Bladder microvascular endothelial cell (primary cell): Measurements from ENCODE around the gene LHFPL4. TPM values are rescaled to one million over a fixed set of nuclear protein-coding genes. Genes with fewer than 3 reads are reported as not detected.

Experiments used
- total RNA-seq: library from RNA; depleted of rRNA; stranded (reverse); fragments of >200 nt; gene quantifications from 2 replicates; pipeline ENCODE4 v1.2.3, GENCODE V29; 2014

The LHFPL4 gene
- 0.06 TPM in 1 of 2 replicates, not detected in the other for total RNA-seq

DNA sequence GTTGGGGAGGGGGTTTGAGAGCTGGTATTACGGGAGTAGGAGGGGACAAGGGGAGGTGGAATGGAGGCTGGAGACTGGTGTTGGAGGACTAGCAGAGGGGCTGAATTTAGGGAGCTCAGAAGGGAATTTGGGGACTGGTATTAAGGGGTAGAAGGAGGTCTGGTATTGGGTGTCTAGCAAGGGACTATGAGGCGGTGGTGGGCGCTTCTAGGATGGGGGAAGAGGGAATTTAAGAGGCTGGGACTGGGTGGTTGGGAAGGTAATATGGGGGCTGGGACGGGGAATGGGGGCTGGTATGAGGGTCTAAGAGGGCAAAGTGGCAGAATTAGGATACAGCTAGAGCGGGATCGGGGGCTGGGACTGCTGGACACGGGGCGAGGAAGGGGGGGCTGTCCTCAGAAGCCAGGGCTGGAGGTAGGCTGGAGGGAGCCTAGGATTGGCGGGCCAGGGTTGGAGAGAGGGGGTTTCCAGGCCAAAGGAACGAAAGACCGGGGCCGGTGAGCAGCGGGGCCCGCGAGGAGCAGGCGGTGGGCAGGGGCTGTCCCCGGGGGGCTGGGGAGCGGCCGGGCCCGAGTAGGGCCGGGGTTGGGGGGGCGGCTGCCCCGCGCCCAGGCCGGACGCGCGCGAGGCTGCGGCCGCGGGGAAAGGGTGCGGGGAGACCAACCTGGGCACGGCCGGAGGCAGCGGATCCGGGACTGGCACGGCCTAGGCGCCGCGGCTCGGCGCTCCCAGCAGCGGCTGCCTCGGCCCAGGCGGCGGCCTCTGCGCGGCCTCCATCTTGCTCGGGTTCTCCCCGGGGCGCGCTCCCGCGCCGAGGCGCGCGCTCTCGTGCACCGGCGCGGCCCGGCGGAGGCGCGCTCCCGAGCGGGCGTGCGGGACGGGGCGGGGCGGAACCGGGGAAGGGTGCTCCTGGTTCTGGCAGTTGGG, at the start of gene LHFPL4:
TSS of gene LHFPL4 (minus strand) at position 802 of the 927 bp plus-strand sequence. CDS start 1,143 bp downstream, outside the sequence.

Other genes starting within 250 kb of the LHFPL4 start
- gene THUMPD3, start 190.8 kb downstream of the LHFPL4 start, total RNA-seq = 18.5 and 40.8 TPM in 2 replicates
- 25.4 and 96.0 TPM in 2 replicates for gene SETD5, start 156.2 kb downstream of the LHFPL4 start, total RNA-seq
- gene MTMR14, start 95.7 kb upstream of the LHFPL4 start, total RNA-seq = 45.7 and 66.6 TPM in 2 replicates
- gene CPNE9, start 150.0 kb upstream of the LHFPL4 start, total RNA-seq = not detected in 2 replicates
- gene BRPF1, start 177.9 kb upstream of the LHFPL4 start, total RNA-seq = 16.5 and 28.2 TPM in 2 replicates
- 16.7 and 22.6 TPM in 2 replicates for gene OGG1, start 196.1 kb upstream of the LHFPL4 start, total RNA-seq
- 32.8 and 33.2 TPM in 2 replicates for gene CAMK1, start 216.1 kb upstream of the LHFPL4 start, total RNA-seq
- 28.5 and 43.7 TPM in 2 replicates for gene TADA3, start 238.7 kb upstream of the LHFPL4 start, total RNA-seq
- 179 and 237 TPM in 2 replicates for gene ARPC4, start 239.3 kb upstream of the LHFPL4 start, total RNA-seq